Mammary epithelial cell (primary cell): ENCODE data around the gene TACSTD2.

Experiments used
- EZH2 ChIP-seq: IDR thresholded peaks from 2 replicates; pipeline ENCODE4 v1.6.1; 2012; ENCODE audit warnings: low read length, inconsistent platforms, borderline replicate concordance
- TF ChIP-seq, protein P1 (sequence below), 2 donors: IDR thresholded peaks in 1 of 2; conservative IDR thresholded peaks in 1 of 2; 2 replicates each; pipeline ENCODE4 v1.5.1; 2011 to 2012; ENCODE audit warnings: inconsistent platforms in 2 of 2, low read length in 2 of 2, mild to moderate bottlenecking in 2 of 2, control low read depth in 1 of 2, low read depth in 1 of 2; ENCODE audit not compliant: insufficient read depth in 1 of 2; ENCODE audit errors: extremely low read depth in 1 of 2

DNA sequence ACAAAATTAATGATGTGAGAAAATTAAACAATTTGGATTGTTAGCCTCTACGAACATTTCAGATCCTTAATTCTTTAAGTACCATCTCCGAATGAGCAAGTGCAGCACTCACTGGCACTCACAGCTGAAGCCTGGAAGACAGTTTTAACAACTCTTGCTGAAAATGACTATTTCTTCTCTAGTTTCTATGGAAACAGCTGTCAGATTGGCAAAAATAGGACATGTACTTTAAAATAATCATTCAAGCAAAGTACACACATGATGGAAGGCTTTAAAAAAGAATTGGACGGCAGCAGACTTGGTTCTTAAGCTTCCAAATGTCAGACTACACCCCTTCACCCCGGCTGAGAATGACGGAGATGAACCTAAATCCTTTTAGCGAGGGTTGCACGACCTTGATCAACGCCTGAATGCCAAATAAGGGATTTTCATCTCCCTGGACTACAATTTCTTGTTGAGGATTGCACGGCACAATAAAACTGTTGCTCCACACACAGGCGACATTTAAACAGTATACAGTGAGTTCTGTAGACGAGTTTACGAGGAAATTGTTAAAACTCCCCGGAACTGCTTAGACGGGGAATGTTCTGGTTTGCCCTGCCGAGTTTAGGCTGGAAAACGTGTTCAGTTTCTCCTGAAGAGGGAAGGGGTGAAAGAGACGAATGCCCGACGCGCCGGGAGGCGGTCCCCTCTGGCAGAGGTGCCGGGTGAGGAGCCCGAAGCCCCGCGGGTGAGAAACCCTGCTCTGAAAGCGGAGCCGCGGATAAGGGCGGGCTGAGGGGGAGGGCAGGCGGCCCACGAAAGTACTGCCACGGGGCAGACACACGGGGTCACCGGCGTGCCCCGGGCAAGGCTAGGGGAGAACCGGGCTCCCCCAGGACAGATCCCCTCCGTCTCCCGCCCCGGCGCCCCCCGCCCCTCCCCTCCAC is 31.2 kb downstream of the TACSTD2 start:
- TF ChIP-seq, protein P1, sequence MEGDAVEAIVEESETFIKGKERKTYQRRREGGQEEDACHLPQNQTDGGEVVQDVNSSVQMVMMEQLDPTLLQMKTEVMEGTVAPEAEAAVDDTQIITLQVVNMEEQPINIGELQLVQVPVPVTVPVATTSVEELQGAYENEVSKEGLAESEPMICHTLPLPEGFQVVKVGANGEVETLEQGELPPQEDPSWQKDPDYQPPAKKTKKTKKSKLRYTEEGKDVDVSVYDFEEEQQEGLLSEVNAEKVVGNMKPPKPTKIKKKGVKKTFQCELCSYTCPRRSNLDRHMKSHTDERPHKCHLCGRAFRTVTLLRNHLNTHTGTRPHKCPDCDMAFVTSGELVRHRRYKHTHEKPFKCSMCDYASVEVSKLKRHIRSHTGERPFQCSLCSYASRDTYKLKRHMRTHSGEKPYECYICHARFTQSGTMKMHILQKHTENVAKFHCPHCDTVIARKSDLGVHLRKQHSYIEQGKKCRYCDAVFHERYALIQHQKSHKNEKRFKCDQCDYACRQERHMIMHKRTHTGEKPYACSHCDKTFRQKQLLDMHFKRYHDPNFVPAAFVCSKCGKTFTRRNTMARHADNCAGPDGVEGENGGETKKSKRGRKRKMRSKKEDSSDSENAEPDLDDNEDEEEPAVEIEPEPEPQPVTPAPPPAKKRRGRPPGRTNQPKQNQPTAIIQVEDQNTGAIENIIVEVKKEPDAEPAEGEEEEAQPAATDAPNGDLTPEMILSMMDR (conservative IDR thresholded peaks at IDR 0.05 in 1 of 2, IDR thresholded peaks at IDR 0.05 in 1 of 2; ENCODE audit: extremely low read depth in 1 of 2, insufficient read depth in 1 of 2, low read depth in 1 of 2, low read length in 2 of 2) = no peak
- no peak for TF ChIP-seq EZH2
